Activated CD8-positive, alpha-beta T cell treated with anti-CD3 and anti-CD28 coated beads for 36 hours (primary cell): Measurements from ENCODE around the gene ATMIN. TPM values are rescaled to one million over a fixed set of nuclear protein-coding genes. Genes with fewer than 3 reads are reported as not detected.

Experiments used
- ATAC-seq: fragments of 200-7000 bp; cut with Tn5 transposase; one replicate; pipeline ENCODE4 v1.10.0; 2021; ENCODE audit warnings: mild to moderate bottlenecking, moderate library complexity
- CTCF ChIA-PET: fragments of 350-600 bp; sonication (Branson Sonifier 250); formaldehyde crosslinking; loops from one replicate; lab custom pipeline; 2021; ENCODE audit warnings: antibody characterized with exemption; lab: Charles Lee
- POLR2A ChIA-PET: fragments of 350-600 bp; sonication (Branson Sonifier 250); formaldehyde crosslinking; loops from one replicate; lab custom pipeline; 2021; ENCODE audit warnings: antibody characterized with exemption; lab: Charles Lee
- DNase-seq: peaks from one replicate; pipeline ENCODE4 v3.0.0-alpha.2; 2020
- H3K27ac Mint-ChIP-seq: one replicate; pipeline ENCODE4 v1.8.0; 2021; ENCODE audit warnings: mild to moderate bottlenecking, mixed read lengths
- H3K27me3 Mint-ChIP-seq: one replicate; pipeline ENCODE4 v1.8.0; 2021; ENCODE audit warnings: mixed read lengths
- H3K36me3 Mint-ChIP-seq: one replicate; pipeline ENCODE4 v1.8.0; 2021; ENCODE audit warnings: low read depth, mixed read lengths
- H3K4me1 Mint-ChIP-seq: one replicate; pipeline ENCODE4 v1.8.0; 2021; ENCODE audit warnings: low read depth, mixed read lengths
- H3K4me3 Mint-ChIP-seq: one replicate; pipeline ENCODE4 v1.8.0; 2021; ENCODE audit warnings: mild to moderate bottlenecking, moderate library complexity, mixed read lengths
- H3K9me3 Mint-ChIP-seq: one replicate; pipeline ENCODE4 v1.8.0; 2021; ENCODE audit warnings: mixed read lengths
- CTCF ChIP-seq: fragments of 200-600 bp; IDR thresholded peaks from one replicate; pipeline ENCODE4 v1.8.0; 2022; ENCODE audit warnings: antibody characterized with exemption, mild to moderate bottlenecking
- intact Hi-C: fragments of 100-400 bp; cut with micrococcal nuclease; formaldehyde crosslinking; loops from one replicate; pipeline ENCODE4 v1.10.0; 2022
- total RNA-seq, 2 experiments: library from RNA; stranded (reverse); gene quantifications; one replicate each; pipeline ENCODE4 v1.2.3, GENCODE V29; 2021

ATMIN gene
- total RNA-seq, 2 experiments from 2014 or later: 17.9 to 19.7 TPM

GRCh38 chr16:80990978-80991377 lies 44.7 kb upstream of the ATMIN start:
- DNase-seq (no peak), ATAC-seq (no peak)
- intact Hi-C loops: no loop called here
- TF ChIP-seq CTCF: no peak
- Mint-ChIP-seq H3K9me3 (no peaks in the 10 kb centered on the region), H3K27me3 (no peaks in the 10 kb centered on the region), H3K4me1 (peaks cover 35% of the 10 kb centered on the region), H3K27ac (no peak overlapping the region), H3K4me3 (no peak overlapping the region), H3K36me3 (peaks cover 44% of the 10 kb centered on the region)
- ChIA-PET POLR2A (interaction anchor here (1.0 kb wide), 1 partner anchor 16 kb away, joined by 3 read pairs; the partner anchor contains the start of genes CENPN and CMC2), CTCF (interaction anchor here (1.0 kb wide), 1 partner anchor 13 kb away, joined by 4 read pairs; no protein-coding TSS in a partner anchor)

- peaks cover 43% of the 10 kb centered on the region for H3K36me3 Mint-ChIP-seq
- no peak overlapping the region for H3K27ac Mint-ChIP-seq
- H3K9me3 Mint-ChIP-seq: no peaks in the 10 kb centered on the region
- POLR2A ChIA-PET: no interaction called here
- intact Hi-C loops: no loop called here
- no peaks in the 10 kb centered on the region for H3K27me3 Mint-ChIP-seq
- H3K4me1 Mint-ChIP-seq: peaks cover 33% of the 10 kb centered on the region
- TF ChIP-seq CTCF: no peak
- no peak for ATAC-seq
- CTCF ChIA-PET: interaction anchor here (1.0 to 1.5 kb wide), 2 partner anchors 12 kb away, joined by 4 to 8 read pairs; no protein-coding TSS in a partner anchor
- no peak overlapping the region for H3K4me3 Mint-ChIP-seq
- DNase-seq: no peak
Observed at GRCh38 chr16:80991792-80992430, 43.7 kb upstream of the ATMIN start.

- no peaks in the 10 kb centered on the region for H3K9me3 Mint-ChIP-seq
- H3K4me3 Mint-ChIP-seq: no peak overlapping the region
- CTCF ChIA-PET: interaction anchor here (1.0 to 1.5 kb wide), 4 partner anchors 12 to 68 kb away, joined by 3 to 8 read pairs (median 4); no protein-coding TSS in a partner anchor
- peaks cover 33% of the 10 kb centered on the region for H3K4me1 Mint-ChIP-seq
- H3K36me3 Mint-ChIP-seq: peaks cover 40% of the 10 kb centered on the region
- H3K27me3 Mint-ChIP-seq: no peaks in the 10 kb centered on the region
- POLR2A ChIA-PET: interaction anchor here (1.5 kb wide), 1 partner anchor 10 kb away, joined by 5 read pairs; no protein-coding TSS in a partner anchor
- no peak overlapping the region for H3K27ac Mint-ChIP-seq
- TF ChIP-seq CTCF: no peak
- ATAC-seq (no peak), DNase-seq (no peak)
- intact Hi-C loops: no loop called here
Observed at GRCh38 chr16:80992676-80993293, 42.9 kb upstream of the ATMIN start.

GRCh38 chr16:80993307-80993706 lies 42.3 kb upstream of the ATMIN start:
- Mint-ChIP-seq H3K27me3 (no peaks in the 10 kb centered on the region), H3K9me3 (no peaks in the 10 kb centered on the region), H3K4me1 (peaks cover 33% of the 10 kb centered on the region), H3K4me3 (no peak overlapping the region), H3K36me3 (peaks cover 41% of the 10 kb centered on the region), H3K27ac (no peak overlapping the region)
- ChIA-PET CTCF (interaction anchor here (1.0 to 1.5 kb wide), 5 partner anchors 9 to 69 kb away, joined by 3 to 8 read pairs (median 4); no protein-coding TSS in a partner anchor), POLR2A (interaction anchor here (1.5 kb wide), 1 partner anchor 10 kb away, joined by 5 read pairs; no protein-coding TSS in a partner anchor)
- DNase-seq (no peak), ATAC-seq (no peak)
- intact Hi-C loops: no loop called here
- TF ChIP-seq CTCF: no peak
